ENCODE results near the gene PRSS22.

Gene PRSS22

GRCh38 chr16:2817340-2818271 lies 40.4 kb downstream of the PRSS22 start:
- no peak overlapping the region for H3K9ac ChIP-seq (ENCODE audit: low read depth, low read length, poor library complexity, severe bottlenecking)
- H3K36me3 ChIP-seq (ENCODE audit: insufficient read depth, low read length): no peaks in the 10 kb centered on the region
- H3K79me2 ChIP-seq (ENCODE audit: insufficient read depth, low read length): no peaks in the 10 kb centered on the region
- no peaks in the 10 kb centered on the region for H4K20me1 ChIP-seq (ENCODE audit: insufficient read depth, low read length, poor library complexity, severe bottlenecking)
- H3K9me2 ChIP-seq (replicated peaks; ENCODE audit: low read depth, low read length): no peaks in the 10 kb centered on the region
- H2AFZ ChIP-seq (ENCODE audit: low read length): no peak overlapping the region
- H3K27me3 ChIP-seq (ENCODE audit: insufficient read depth, low read length, poor library complexity, severe bottlenecking): no peaks in the 10 kb centered on the region
- no peak overlapping the region for H3K4me3 ChIP-seq (ENCODE audit: low read length, poor library complexity, severe bottlenecking)
- no peaks in the 10 kb centered on the region for H3K4me1 ChIP-seq (ENCODE audit: insufficient read depth, low read length, poor library complexity, severe bottlenecking)
- no peaks in the 10 kb centered on the region for H3K9me3 ChIP-seq (ENCODE audit: insufficient read depth, low read depth, low read length)
- no peak for TF ChIP-seq EZH2phosphoT487 (IDR thresholded peaks at IDR 0.05; ENCODE audit: borderline replicate concordance)
- no peak for TF ChIP-seq CTCF (conservative IDR thresholded peaks at IDR 0.05; ENCODE audit: low read length)
- no peak overlapping the region for H3K4me2 ChIP-seq (ENCODE audit: low read depth, low read length, poor library complexity, severe bottlenecking)
- H3F3A ChIP-seq (ENCODE audit: low read depth): no peaks in the 10 kb centered on the region

- no peak for TF ChIP-seq EZH2phosphoT487 (IDR thresholded peaks at IDR 0.05; ENCODE audit: borderline replicate concordance)
- TF ChIP-seq CTCF (conservative IDR thresholded peaks at IDR 0.05; ENCODE audit: low read length): no peak
- Histone ChIP-seq H3K9ac (ENCODE audit: low read depth, low read length, poor library complexity, severe bottlenecking) (no peak within 1 kb of the TSS), H3K9me2 (replicated peaks; ENCODE audit: low read depth, low read length) (no peaks in the 10 kb centered on the region), H3K9me3 (ENCODE audit: insufficient read depth, low read depth, low read length) (no peaks in the 10 kb centered on the region), H3K4me1 (ENCODE audit: insufficient read depth, low read length, poor library complexity, severe bottlenecking) (no peaks in the 10 kb centered on the region), H3K4me3 (ENCODE audit: low read length, poor library complexity, severe bottlenecking) (no peak within 1 kb of the TSS), H3K79me2 (ENCODE audit: insufficient read depth, low read length) (no peaks in the 10 kb centered on the region), H3K36me3 (ENCODE audit: insufficient read depth, low read length) (no peaks in the 10 kb centered on the region), H2AFZ (ENCODE audit: low read length) (no peak within 1 kb of the TSS), H3K27me3 (ENCODE audit: insufficient read depth, low read length, poor library complexity, severe bottlenecking) (no peaks in the 10 kb centered on the region), H4K20me1 (ENCODE audit: insufficient read depth, low read length, poor library complexity, severe bottlenecking) (no peaks in the 10 kb centered on the region), H3F3A (ENCODE audit: low read depth) (no peaks in the 10 kb centered on the region), H3K4me2 (ENCODE audit: low read depth, low read length, poor library complexity, severe bottlenecking) (no peak within 1 kb of the TSS)
These were observed 41.1 kb downstream of the PRSS22 start, which contains the start of gene PRSS21 for GRCh38 chr16:2816751-2817339. Gene PRSS21 (plus strand): TSS chr16:2817237. CDS start chr16:2817269, 32 bp downstream.

- no peak overlapping the region for H3K4me2 ChIP-seq (ENCODE audit: low read depth, low read length, poor library complexity, severe bottlenecking)
- H3K4me3 ChIP-seq (ENCODE audit: low read length, poor library complexity, severe bottlenecking): no peak overlapping the region
- H3K79me2 ChIP-seq (ENCODE audit: insufficient read depth, low read length): no peaks in the 10 kb centered on the region
- no peaks in the 10 kb centered on the region for H3K4me1 ChIP-seq (ENCODE audit: insufficient read depth, low read length, poor library complexity, severe bottlenecking)
- no peaks in the 10 kb centered on the region for H3K9me2 ChIP-seq (replicated peaks; ENCODE audit: low read depth, low read length)
- H3K27me3 ChIP-seq (ENCODE audit: insufficient read depth, low read length, poor library complexity, severe bottlenecking): no peaks in the 10 kb centered on the region
- H4K20me1 ChIP-seq (ENCODE audit: insufficient read depth, low read length, poor library complexity, severe bottlenecking): no peaks in the 10 kb centered on the region
- H3K9ac ChIP-seq (ENCODE audit: low read depth, low read length, poor library complexity, severe bottlenecking): no peak overlapping the region
- no peaks in the 10 kb centered on the region for H3K9me3 ChIP-seq (ENCODE audit: insufficient read depth, low read depth, low read length)
- no peaks in the 10 kb centered on the region for H3K36me3 ChIP-seq (ENCODE audit: insufficient read depth, low read length)
- TF ChIP-seq EZH2phosphoT487 (IDR thresholded peaks at IDR 0.05; ENCODE audit: borderline replicate concordance) (no peak), CTCF (conservative IDR thresholded peaks at IDR 0.05; ENCODE audit: low read length) (no peak)
- H3F3A ChIP-seq (ENCODE audit: low read depth): no peaks in the 10 kb centered on the region
- H2AFZ ChIP-seq (ENCODE audit: low read length): no peak overlapping the region
These were observed 42.6 kb downstream of the PRSS22 start for GRCh38 chr16:2815299-2815771.
